ENCODE results near the gene PGAM5.

PGAM5 gene

DNA sequence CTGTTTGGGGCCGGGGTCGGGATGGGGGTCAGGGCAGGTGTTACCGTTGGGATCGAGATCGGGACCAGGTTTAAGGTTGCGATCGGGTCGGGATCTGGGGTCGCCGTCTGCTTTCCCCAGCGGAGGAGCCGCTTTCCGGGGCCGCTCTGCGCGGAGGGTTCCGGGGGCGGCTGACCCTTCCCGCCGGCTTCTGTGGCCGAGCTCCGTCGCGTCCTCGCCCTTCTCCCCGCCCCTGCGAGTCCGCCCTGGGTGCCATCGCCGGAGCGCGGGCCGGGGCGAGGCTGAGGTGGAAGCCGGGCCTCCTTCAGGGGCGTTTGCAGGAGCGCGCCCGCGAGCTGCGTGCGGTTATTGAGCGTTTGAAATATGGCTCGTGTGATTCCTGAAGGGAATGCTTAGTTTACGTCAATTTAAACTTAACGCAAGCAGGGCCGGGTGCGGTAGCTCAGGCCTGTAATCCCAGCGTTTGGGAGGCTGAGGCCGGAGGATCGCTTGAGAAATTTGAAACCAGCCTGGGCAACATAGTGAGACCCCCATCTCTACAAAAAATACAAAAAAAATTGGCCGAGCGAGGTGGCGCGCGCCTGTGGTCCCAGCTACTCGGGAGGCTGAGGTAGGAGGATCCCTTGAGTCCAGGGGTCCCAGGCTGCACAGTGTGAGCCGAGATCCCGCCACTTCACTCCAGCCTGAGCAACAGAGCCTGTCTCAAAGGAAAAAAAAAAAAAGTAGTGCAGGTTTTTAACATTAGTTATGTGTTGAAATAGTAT lies 620 bp downstream of the PGAM5 start:
- peak overlapping the region; percentile 85 to 94; a peak in 3 of 4 replicates for H3K4me3 ChIP-seq (ENCODE audit: low read depth in 1 of 2, low read length in 2 of 2)
- peak overlapping the region; percentile 76 for H2AFZ ChIP-seq (ENCODE audit: low read depth, low read length)
- ATAC-seq (ENCODE audit: insufficient read depth, low read depth) (peak; percentile 29; the same call in 2 of the 3 replicates), DNase-seq (peak; percentile 39)
- peaks cover 54% of the 10 kb centered on the region for H3K79me2 ChIP-seq (ENCODE audit: insufficient read depth, low read length)
- H3K36me3 ChIP-seq (ENCODE audit: insufficient read depth, low read length): peaks cover 28% of the 10 kb centered on the region
- H3K27me3 ChIP-seq (ENCODE audit: insufficient read depth, low read length, poor library complexity): no peaks in the 10 kb centered on the region
- H4K20me1 ChIP-seq (ENCODE audit: insufficient read depth, low read length): peaks cover 28% of the 10 kb centered on the region; the same call in 1 of the 2 replicates
- H3K9me3 ChIP-seq (ENCODE audit: insufficient read depth, low read length, severe bottlenecking): no peaks in the 10 kb centered on the region
- peak overlapping the region; percentile 79 for H3K9ac ChIP-seq (ENCODE audit: low read depth, low read length)
- H3K27ac ChIP-seq (ENCODE audit: low read length): peak overlapping the region; percentile 46
- peak overlapping the region; percentile 95 for H3K4me2 ChIP-seq (ENCODE audit: insufficient read depth, low read length)
- H3K4me1 ChIP-seq (ENCODE audit: insufficient read depth, low read length): peaks cover 32% of the 10 kb centered on the region
- TF ChIP-seq, protein P1, sequence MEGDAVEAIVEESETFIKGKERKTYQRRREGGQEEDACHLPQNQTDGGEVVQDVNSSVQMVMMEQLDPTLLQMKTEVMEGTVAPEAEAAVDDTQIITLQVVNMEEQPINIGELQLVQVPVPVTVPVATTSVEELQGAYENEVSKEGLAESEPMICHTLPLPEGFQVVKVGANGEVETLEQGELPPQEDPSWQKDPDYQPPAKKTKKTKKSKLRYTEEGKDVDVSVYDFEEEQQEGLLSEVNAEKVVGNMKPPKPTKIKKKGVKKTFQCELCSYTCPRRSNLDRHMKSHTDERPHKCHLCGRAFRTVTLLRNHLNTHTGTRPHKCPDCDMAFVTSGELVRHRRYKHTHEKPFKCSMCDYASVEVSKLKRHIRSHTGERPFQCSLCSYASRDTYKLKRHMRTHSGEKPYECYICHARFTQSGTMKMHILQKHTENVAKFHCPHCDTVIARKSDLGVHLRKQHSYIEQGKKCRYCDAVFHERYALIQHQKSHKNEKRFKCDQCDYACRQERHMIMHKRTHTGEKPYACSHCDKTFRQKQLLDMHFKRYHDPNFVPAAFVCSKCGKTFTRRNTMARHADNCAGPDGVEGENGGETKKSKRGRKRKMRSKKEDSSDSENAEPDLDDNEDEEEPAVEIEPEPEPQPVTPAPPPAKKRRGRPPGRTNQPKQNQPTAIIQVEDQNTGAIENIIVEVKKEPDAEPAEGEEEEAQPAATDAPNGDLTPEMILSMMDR (IDR thresholded peaks at IDR 0.05; ENCODE audit: borderline replicate concordance, extremely low read depth, low read length, poor library complexity, severe bottlenecking): no peak
- no peak for TF ChIP-seq EZH2 (IDR thresholded peaks at IDR 0.05; ENCODE audit: borderline replicate concordance, low read depth, low read length, severe bottlenecking)

DNA sequence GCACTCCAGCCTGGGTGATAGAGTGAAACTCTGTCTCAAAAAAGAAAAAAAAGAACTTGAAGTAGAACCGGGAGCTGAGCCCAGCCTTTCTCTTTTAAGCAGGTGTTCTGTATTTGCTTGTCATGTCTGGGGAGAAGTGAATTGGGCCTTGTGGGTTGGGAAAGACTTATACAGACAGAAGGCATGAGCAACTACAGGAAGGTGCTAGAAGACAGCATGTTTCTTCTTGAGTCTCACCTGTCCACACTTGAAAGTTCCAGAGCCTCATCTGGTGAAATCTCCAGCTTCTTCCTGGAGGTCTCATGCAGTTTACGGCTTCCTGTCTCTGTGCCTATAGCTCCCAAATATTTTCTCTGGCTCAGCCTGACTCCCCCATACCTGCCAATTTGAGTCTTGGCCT lies 2.5 kb downstream of the PGAM5 start:
- H2AFZ ChIP-seq (ENCODE audit: low read depth, low read length): no peak overlapping the region
- no peak overlapping the region for H3K27ac ChIP-seq (ENCODE audit: low read length)
- peaks cover 67% of the 10 kb centered on the region for H3K79me2 ChIP-seq (ENCODE audit: insufficient read depth, low read length)
- TF ChIP-seq, protein P1 (IDR thresholded peaks at IDR 0.05; ENCODE audit: borderline replicate concordance, extremely low read depth, low read length, poor library complexity, severe bottlenecking): no peak
- no peak for TF ChIP-seq EZH2 (IDR thresholded peaks at IDR 0.05; ENCODE audit: borderline replicate concordance, low read depth, low read length, severe bottlenecking)
- H3K9me3 ChIP-seq (ENCODE audit: insufficient read depth, low read length, severe bottlenecking): no peaks in the 10 kb centered on the region
- H3K9ac ChIP-seq (ENCODE audit: low read depth, low read length): 0 out of 2 replicates have a peak overlapping the region, but pooled peaks have one; percentile 3
- peaks cover 32% of the 10 kb centered on the region for H3K4me1 ChIP-seq (ENCODE audit: insufficient read depth, low read length)
- H3K4me2 ChIP-seq (ENCODE audit: insufficient read depth, low read length): peak overlapping the region; percentile 95; the same call in 1 of the 2 replicates
- H3K4me3 ChIP-seq (ENCODE audit: low read depth in 1 of 2, low read length in 2 of 2): no peak overlapping the region; a peak in 1 of 4 replicates
- peaks cover 44% of the 10 kb centered on the region for H4K20me1 ChIP-seq (ENCODE audit: insufficient read depth, low read length)
- no peaks in the 10 kb centered on the region for H3K27me3 ChIP-seq (ENCODE audit: insufficient read depth, low read length, poor library complexity)
- H3K36me3 ChIP-seq (ENCODE audit: insufficient read depth, low read length): peaks cover 46% of the 10 kb centered on the region
- ATAC-seq (ENCODE audit: insufficient read depth, low read depth): no peak
- no peak for DNase-seq

DNA sequence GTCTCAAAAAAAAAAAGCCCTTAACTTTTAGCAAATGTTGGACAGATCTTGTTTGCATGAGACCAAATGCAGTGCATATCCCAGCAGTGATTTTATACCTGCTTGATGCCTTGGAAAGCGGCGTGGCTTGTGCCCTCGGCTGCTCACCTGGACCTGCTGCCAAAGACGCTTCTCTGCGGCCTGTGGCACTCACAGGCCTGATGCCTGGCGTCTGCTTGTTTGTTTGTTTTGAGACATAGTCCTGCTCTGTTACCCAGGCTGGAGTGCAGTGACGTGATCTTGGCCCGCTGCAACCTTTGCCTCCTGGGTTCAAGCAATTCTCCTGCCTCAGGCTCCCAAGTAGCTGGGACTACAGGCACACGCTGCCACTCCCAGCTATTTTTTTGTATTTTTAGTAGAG lies 5.2 kb downstream of the PGAM5 start:
- Histone ChIP-seq H3K9ac (ENCODE audit: low read depth, low read length) (no peak overlapping the region), H3K36me3 (ENCODE audit: insufficient read depth, low read length) (peaks cover 68% of the 10 kb centered on the region), H3K27ac (ENCODE audit: low read length) (no peak overlapping the region), H3K79me2 (ENCODE audit: insufficient read depth, low read length) (peaks cover 58% of the 10 kb centered on the region), H3K4me1 (ENCODE audit: insufficient read depth, low read length) (peaks cover 23% of the 10 kb centered on the region), H2AFZ (ENCODE audit: low read depth, low read length) (no peak overlapping the region), H4K20me1 (ENCODE audit: insufficient read depth, low read length) (peaks cover 66% of the 10 kb centered on the region), H3K27me3 (ENCODE audit: insufficient read depth, low read length, poor library complexity) (no peaks in the 10 kb centered on the region), H3K4me3 (ENCODE audit: low read depth in 1 of 2, low read length in 2 of 2) (no peak overlapping the region), H3K4me2 (ENCODE audit: insufficient read depth, low read length) (no peak overlapping the region), H3K9me3 (ENCODE audit: insufficient read depth, low read length, severe bottlenecking) (no peaks in the 10 kb centered on the region)
- no peak for ATAC-seq (ENCODE audit: insufficient read depth, low read depth)
- no peak for DNase-seq
- TF ChIP-seq, protein P1 (IDR thresholded peaks at IDR 0.05; ENCODE audit: borderline replicate concordance, extremely low read depth, low read length, poor library complexity, severe bottlenecking): no peak
- TF ChIP-seq EZH2 (IDR thresholded peaks at IDR 0.05; ENCODE audit: borderline replicate concordance, low read depth, low read length, severe bottlenecking): no peak
